MM.1S (cell line): Measurements from ENCODE around the gene FCGBP.

ENCODE experiments used
- EZH2 ChIP-seq: fragments of 300-600 bp; sonication (generic); optimal IDR thresholded peaks from 2 replicates; pipeline ENCODE3; 2017; ENCODE audit warnings: low read depth, mild to moderate bottlenecking, antibody characterized with exemption, low read length, mixed read lengths
- EZH2phosphoT487 ChIP-seq: fragments of 300-600 bp; sonication (generic); IDR thresholded peaks from 2 replicates; pipeline ENCODE4 v1.6.1; 2018; ENCODE audit warnings: antibody characterized with exemption, low read length
- TF ChIP-seq, protein P1 (sequence below): fragments of 300-600 bp; sonication (generic); IDR thresholded peaks from 2 replicates; pipeline ENCODE4 v1.5.1; 2016; ENCODE audit warnings: antibody characterized with exemption, low read length, mixed read lengths

GRCh38 chr19:39983695-39984300 is 49.4 kb upstream of the FCGBP start:
- TF ChIP-seq, protein P1, sequence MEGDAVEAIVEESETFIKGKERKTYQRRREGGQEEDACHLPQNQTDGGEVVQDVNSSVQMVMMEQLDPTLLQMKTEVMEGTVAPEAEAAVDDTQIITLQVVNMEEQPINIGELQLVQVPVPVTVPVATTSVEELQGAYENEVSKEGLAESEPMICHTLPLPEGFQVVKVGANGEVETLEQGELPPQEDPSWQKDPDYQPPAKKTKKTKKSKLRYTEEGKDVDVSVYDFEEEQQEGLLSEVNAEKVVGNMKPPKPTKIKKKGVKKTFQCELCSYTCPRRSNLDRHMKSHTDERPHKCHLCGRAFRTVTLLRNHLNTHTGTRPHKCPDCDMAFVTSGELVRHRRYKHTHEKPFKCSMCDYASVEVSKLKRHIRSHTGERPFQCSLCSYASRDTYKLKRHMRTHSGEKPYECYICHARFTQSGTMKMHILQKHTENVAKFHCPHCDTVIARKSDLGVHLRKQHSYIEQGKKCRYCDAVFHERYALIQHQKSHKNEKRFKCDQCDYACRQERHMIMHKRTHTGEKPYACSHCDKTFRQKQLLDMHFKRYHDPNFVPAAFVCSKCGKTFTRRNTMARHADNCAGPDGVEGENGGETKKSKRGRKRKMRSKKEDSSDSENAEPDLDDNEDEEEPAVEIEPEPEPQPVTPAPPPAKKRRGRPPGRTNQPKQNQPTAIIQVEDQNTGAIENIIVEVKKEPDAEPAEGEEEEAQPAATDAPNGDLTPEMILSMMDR = no peak
- TF ChIP-seq EZH2 = no peak
- TF ChIP-seq EZH2phosphoT487 = no peak
